Endothelial cell of umbilical vein (primary cell): ENCODE data around the gene DDIT3.

Experiments used
- CTCF ChIP-seq, 2 donors: IDR thresholded peaks; 1 replicate in 1 of 2; 2 replicates in 1 of 2; pipeline ENCODE4 v1.5.1; 2011; ENCODE audit warnings: low read length in 2 of 2, mild to moderate bottlenecking in 2 of 2, moderate library complexity in 2 of 2, control low read depth in 1 of 2, inconsistent platforms in 1 of 2, low read depth in 1 of 2; ENCODE audit not compliant: insufficient read depth in 1 of 2; ENCODE audit errors: extremely low read depth in 1 of 2
- EZH2 ChIP-seq: IDR thresholded peaks from 2 replicates; pipeline ENCODE4 v1.6.1; 2012; ENCODE audit warnings: borderline replicate concordance, low read depth, mild to moderate bottlenecking, moderate library complexity, low read length, inconsistent platforms; ENCODE audit not compliant: severe bottlenecking
- FOS ChIP-seq: IDR thresholded peaks from 2 replicates; pipeline ENCODE4 v1.6.1; 2011; ENCODE audit warnings: mild to moderate bottlenecking, low read length, moderate library complexity, borderline replicate concordance; ENCODE audit not compliant: insufficient read depth
- GATA2 ChIP-seq: IDR thresholded peaks from 2 replicates; pipeline ENCODE4 v1.7.0; 2011; ENCODE audit warnings: low read depth, mild to moderate bottlenecking, moderate library complexity, mixed read lengths, low read length; ENCODE audit not compliant: insufficient read length, insufficient read depth
- MAX ChIP-seq: IDR thresholded peaks from 2 replicates; pipeline ENCODE4 v1.6.1; 2011; ENCODE audit not compliant: insufficient read depth, insufficient read length
- MYC ChIP-seq: IDR thresholded peaks from one replicate; pipeline ENCODE4 v1.6.1; 2011; ENCODE audit warnings: mild to moderate bottlenecking, low read depth, low read length
- POLR2A ChIP-seq: IDR thresholded peaks from 2 replicates; pipeline ENCODE4 v1.6.1; 2012; ENCODE audit warnings: low read depth, mild to moderate bottlenecking, control low read depth, low read length
- POLR2AphosphoS5 ChIP-seq: IDR thresholded peaks from 2 replicates; pipeline ENCODE4 v1.6.1; 2012; ENCODE audit warnings: low read depth, mild to moderate bottlenecking, control low read depth, low read length, moderate library complexity; ENCODE audit not compliant: insufficient read depth

- TF ChIP-seq EZH2 = no peak
- TF ChIP-seq CTCF (IDR thresholded peaks at IDR 0.05; ENCODE audit: extremely low read depth in 1 of 2, insufficient read depth in 1 of 2, low read depth in 1 of 2, low read length in 2 of 2) = no peak
- no peak for TF ChIP-seq POLR2AphosphoS5
- TF ChIP-seq POLR2A = no peak
- TF ChIP-seq MAX = no peak
- TF ChIP-seq FOS = no peak
- TF ChIP-seq MYC = no peak
- no peak for TF ChIP-seq GATA2
Measured at GRCh38 chr12:57548013-57548315, 27.6 kb upstream of the DDIT3 start.
